ENCODE data around the gene MYL6. TPM values are rescaled to one million over a fixed set of nuclear protein-coding genes. Genes with fewer than 3 reads are reported as not detected.
A peak's percentile ranks its signal among the peaks of the same experiment; 100 is the strongest.

Gene MYL6
- total and polyA plus RNA-seq, 9 of the 15 experiments (the other 6 are each of a cell fraction or from before 2014, with no cell fraction given): 557 to 1,664 (median 958) TPM

DNA sequence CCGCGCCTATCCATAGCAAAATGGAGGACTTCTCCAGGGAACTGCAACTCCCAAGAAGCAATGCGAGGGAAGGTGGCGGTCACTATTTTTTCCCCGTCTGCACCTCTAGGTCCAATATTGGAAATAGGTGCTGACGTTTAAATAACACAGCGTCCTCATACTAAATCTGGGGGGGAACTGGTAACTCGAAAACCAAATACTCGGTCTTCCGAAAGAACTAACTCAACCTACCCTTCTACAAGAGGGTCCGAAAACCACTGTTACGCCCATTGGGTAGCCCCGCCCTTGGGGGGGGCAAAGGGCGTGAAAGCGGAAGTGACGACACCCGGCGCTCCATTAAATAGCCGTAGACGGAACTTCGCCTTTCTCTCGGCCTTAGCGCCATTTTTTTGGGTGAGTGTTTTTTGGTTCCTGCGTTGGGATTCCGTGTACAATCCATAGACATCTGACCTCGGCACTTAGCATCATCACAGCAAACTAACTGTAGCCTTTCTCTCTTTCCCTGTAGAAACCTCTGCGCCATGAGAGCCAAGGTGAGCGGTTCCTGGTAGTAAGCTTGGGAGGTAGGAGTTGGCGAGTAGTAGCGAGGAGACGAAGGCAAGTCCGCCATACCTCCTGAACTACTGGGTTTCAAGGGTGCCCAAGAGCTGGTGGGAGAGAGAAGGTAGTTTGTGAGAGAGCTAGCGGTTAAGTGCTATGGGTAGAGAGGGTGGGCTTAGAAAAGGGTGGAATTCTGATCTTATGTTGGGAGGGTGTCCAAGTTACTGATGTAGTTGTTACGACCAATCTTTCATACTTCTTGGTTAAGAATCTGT, 41.7 kb upstream of the MYL6 start, which contains the start of gene RPL41 (continued):
- TF ChIP-seq, protein P1, sequence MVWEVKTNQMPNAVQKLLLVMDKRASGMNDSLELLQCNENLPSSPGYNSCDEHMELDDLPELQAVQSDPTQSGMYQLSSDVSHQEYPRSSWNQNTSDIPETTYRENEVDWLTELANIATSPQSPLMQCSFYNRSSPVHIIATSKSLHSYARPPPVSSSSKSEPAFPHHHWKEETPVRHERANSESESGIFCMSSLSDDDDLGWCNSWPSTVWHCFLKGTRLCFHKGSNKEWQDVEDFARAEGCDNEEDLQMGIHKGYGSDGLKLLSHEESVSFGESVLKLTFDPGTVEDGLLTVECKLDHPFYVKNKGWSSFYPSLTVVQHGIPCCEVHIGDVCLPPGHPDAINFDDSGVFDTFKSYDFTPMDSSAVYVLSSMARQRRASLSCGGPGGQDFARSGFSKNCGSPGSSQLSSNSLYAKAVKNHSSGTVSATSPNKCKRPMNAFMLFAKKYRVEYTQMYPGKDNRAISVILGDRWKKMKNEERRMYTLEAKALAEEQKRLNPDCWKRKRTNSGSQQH (CRISPR knock-in tag; IDR thresholded peaks at IDR 0.05): 0 out of 2 replicates have a peak, but pooled peaks have one; percentile 39
- TF ChIP-seq ZC3H4 (CRISPR knock-in tag; IDR thresholded peaks at IDR 0.05; ENCODE audit: borderline replicate concordance): peak; percentile 62; the same call in 1 of the 2 replicates
- no peak for TF ChIP-seq SRSF3 (IDR thresholded peaks at IDR 0.05; ENCODE audit: insufficient read depth, low read length)
- TF ChIP-seq ZNF551 (CRISPR knock-in tag; IDR thresholded peaks at IDR 0.05): no peak
- TF ChIP-seq TFAM (CRISPR knock-in tag; conservative IDR thresholded peaks at IDR 0.05): no peak
- peak; percentile 69 for TF ChIP-seq ZNF764 (CRISPR knock-in tag; IDR thresholded peaks at IDR 0.05; ENCODE audit: low read depth)
- TF ChIP-seq TAF15 (IDR thresholded peaks at IDR 0.05; ENCODE audit: low read depth, low read length): no peak
- no peak for TF ChIP-seq FOS (IDR thresholded peaks at IDR 0.05; ENCODE audit: extremely low read depth, insufficient read length)
- TF ChIP-seq ZBTB34 (CRISPR knock-in tag; IDR thresholded peaks at IDR 0.05): no peak
- TF ChIP-seq USF1 (CRISPR knock-in tag; IDR thresholded peaks at IDR 0.05): no peak
- no peak for TF ChIP-seq YBX1 (IDR thresholded peaks at IDR 0.05)
- TF ChIP-seq, protein P2, sequence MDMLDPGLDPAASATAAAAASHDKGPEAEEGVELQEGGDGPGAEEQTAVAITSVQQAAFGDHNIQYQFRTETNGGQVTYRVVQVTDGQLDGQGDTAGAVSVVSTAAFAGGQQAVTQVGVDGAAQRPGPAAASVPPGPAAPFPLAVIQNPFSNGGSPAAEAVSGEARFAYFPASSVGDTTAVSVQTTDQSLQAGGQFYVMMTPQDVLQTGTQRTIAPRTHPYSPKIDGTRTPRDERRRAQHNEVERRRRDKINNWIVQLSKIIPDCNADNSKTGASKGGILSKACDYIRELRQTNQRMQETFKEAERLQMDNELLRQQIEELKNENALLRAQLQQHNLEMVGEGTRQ (CRISPR knock-in tag; IDR thresholded peaks at IDR 0.05): no peak
- no peak for TF ChIP-seq TBL1XR1 (IDR thresholded peaks at IDR 0.05; ENCODE audit: low read length in 2 of 2)
- 0 out of 2 replicates have a peak, but pooled peaks have one; percentile 18 for TF ChIP-seq PHF21A (IDR thresholded peaks at IDR 0.05; ENCODE audit: borderline replicate concordance, low read depth)
- peak; percentile 98 for TF ChIP-seq MTA3 (IDR thresholded peaks at IDR 0.05; ENCODE audit: borderline replicate concordance)
- TF ChIP-seq ESRRA (IDR thresholded peaks at IDR 0.05; ENCODE audit: borderline replicate concordance, low read depth): 0 out of 2 replicates have a peak, but pooled peaks have one; percentile 50
- TF ChIP-seq BRCA1 (IDR thresholded peaks at IDR 0.05): no peak
- no peak for TF ChIP-seq BRCA1 (CRISPR knock-in tag; IDR thresholded peaks at IDR 0.05)
- TF ChIP-seq ZFPM2 (CRISPR knock-in tag; IDR thresholded peaks at IDR 0.05): no peak
- no peak for TF ChIP-seq ADNP (tag; IDR thresholded peaks at IDR 0.05)
- peak in 1 of 2 experiments; percentile 74; a peak in 3 of 4 replicates for TF ChIP-seq HDAC1 (IDR thresholded peaks at IDR 0.05)
- no peak for TF ChIP-seq ZSCAN32 (CRISPR knock-in tag; IDR thresholded peaks at IDR 0.05)
- peak; percentile 92; the same call in 1 of the 2 replicates for TF ChIP-seq ZBTB26 (CRISPR knock-in tag; IDR thresholded peaks at IDR 0.05)
- TF ChIP-seq NRF1 (conservative IDR thresholded peaks at IDR 0.05 in 1 of 2, IDR thresholded peaks at IDR 0.05 in 1 of 2): peak; percentile 19 to 21; a peak in 1 of 4 replicates

Data from K562 (cell line).